Stimulated activated naive CD4-positive, alpha-beta T cell (primary cell): Measurements from ENCODE around the gene PCDHB1.
"Not testable (repeated sequence)": the region's sequence is repeated elsewhere in the genome, so short reads cannot be mapped to it uniquely, and the experiment has no call there.

ENCODE experiments used
- DNase-seq, 6 experiments: peaks; one replicate each; lab custom pipeline; 2025; lab: John Stamatoyannopoulos, UW

Gene PCDHB1

GRCh38 chr5:141084487-141084989 is 33.4 kb downstream of the PCDHB1 start:
- DNase-seq = peak in 5 of 6 experiments; percentile 5 to 48 (median 12)

DNA sequence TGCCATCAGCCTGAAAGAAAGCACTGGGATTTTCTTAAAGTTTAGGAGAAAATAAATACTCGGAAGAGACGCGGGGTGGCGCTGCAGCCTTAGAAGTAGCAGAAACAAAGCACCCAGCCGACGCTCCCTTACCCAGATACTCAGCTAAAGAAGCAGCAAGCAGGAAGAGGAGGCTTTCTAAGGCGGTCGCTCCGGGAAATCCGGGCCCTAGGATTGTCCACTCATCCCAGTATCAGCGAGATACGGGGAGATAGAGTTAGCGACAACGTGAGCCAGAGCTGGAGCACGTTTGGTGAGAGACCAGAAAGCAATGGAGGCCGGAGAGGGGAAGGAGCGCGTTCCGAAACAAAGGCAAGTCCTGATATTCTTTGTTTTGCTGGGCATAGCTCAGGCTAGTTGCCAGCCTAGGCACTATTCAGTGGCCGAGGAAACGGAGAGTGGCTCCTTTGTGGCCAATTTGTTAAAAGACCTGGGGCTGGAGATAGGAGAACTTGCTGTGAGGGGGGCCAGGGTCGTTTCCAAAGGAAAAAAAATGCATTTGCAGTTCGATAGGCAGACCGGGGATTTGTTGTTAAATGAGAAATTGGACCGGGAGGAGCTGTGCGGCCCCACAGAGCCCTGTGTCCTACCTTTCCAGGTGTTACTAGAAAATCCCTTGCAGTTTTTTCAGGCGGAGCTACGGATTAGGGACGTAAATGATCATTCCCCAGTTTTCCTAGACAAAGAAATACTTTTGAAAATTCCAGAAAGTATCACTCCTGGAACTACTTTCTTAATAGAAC is 43.5 kb downstream of the PCDHB1 start, which contains the start of gene PCDHB2:
PCDHB2 (plus strand) TSS at position 135 of the 782 bp plus-strand sequence; CDS start at position 311, 176 bp downstream.
- DNase-seq = no peak

GRCh38 chr5:141095263-141095641 is 44.1 kb downstream of the PCDHB1 start:
- DNase-seq = no peak

GRCh38 chr5:141096181-141096580 is 45.0 kb downstream of the PCDHB1 start:
- DNase-seq = not testable (repeated sequence)

- not testable (repeated sequence) for DNase-seq
These were observed 45.4 kb downstream of the PCDHB1 start for GRCh38 chr5:141096586-141096985.

GRCh38 chr5:141100243-141100805 is 49.1 kb downstream of the PCDHB1 start, which contains the start of gene PCDHB3:
Gene PCDHB3, plus strand, starts transcription at chr5:141100473. Its CDS starts 177 bp downstream, at chr5:141100650.
- no peak for DNase-seq

GRCh38 chr5:141101059-141101458 is 49.9 kb downstream of the PCDHB1 start:
- DNase-seq = no peak

- DNase-seq = not testable (repeated sequence)
These were observed 50.9 kb downstream of the PCDHB1 start for GRCh38 chr5:141102070-141102469.

DNA sequence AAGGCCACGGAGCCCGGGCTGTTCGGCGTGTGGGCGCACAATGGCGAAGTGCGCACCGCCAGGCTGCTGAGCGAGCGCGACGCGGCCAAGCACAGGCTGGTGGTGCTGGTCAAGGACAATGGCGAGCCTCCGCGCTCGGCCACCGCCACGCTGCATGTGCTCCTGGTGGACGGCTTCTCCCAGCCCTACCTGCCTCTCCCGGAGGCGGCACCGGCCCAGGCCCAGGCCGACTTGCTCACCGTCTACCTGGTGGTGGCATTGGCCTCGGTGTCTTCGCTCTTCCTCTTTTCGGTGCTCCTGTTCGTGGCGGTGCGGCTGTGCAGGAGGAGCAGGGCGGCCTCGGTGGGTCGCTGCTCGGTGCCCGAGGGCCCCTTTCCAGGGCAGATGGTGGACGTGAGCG is 51.3 kb downstream of the PCDHB1 start:
- DNase-seq = not testable (repeated sequence)

DNA sequence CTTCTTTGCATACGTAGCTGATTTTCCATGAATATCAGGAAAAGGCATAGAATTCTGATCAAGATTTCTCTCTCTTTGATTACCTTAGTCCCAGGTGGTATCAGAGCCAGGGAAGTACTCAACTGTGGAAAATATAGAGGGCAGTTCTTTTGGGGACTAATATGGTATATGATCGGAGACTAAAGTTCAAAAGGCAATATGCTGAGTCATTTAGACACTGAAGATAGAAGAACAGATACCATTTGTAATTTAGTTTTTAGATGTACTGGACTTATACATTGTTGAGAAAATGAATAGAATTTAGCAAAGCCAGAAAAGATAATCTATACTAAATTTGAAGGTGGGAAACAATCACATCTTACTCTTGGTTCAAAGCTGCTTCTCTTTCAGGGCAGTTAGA is 54.2 kb downstream of the PCDHB1 start:
- DNase-seq = no peak
